BJ (cell line): Measurements from ENCODE around the gene IGF2BP3. TPM values are rescaled to one million over a fixed set of nuclear protein-coding genes. Genes with fewer than 3 reads are reported as not detected.
A peak's percentile ranks its signal among the peaks of the same experiment; 100 is the strongest.

ENCODE experiments used
- CTCF ChIA-PET: fragments of 350-600 bp; formaldehyde crosslinking; extraction: SDS; loops from one replicate; lab custom pipeline; 2021; ENCODE audit warnings: antibody characterized with exemption, inconsistent platforms; lab: Yijun Ruan, JAX
- POLR2A ChIA-PET: fragments of 300-600 bp; sonication (Branson Sonifier 250); formaldehyde crosslinking; extraction: SDS; loops from one replicate; lab custom pipeline; 2021; ENCODE audit warnings: antibody characterized with exemption; lab: Charles Lee
- DNase-seq: peaks from one replicate; pipeline ENCODE4 v3.0.0-alpha.2; 2011; ENCODE audit warnings: low read depth
- H3K27me3 ChIP-seq: 2 replicates; pipeline ENCODE4 v1.6.0; 2011; ENCODE audit warnings: low read length; ENCODE audit not compliant: control insufficient read depth, insufficient read depth
- H3K36me3 ChIP-seq: 2 replicates; pipeline ENCODE4 v1.5.1; 2011; ENCODE audit warnings: low read length; ENCODE audit not compliant: control insufficient read depth, insufficient read depth
- H3K4me3 ChIP-seq: 2 replicates; pipeline ENCODE4 v1.5.1; 2011; ENCODE audit warnings: low read depth, mild to moderate bottlenecking, control low read depth, low read length
- polyA plus RNA-seq: library from polyadenylated mRNA; depleted of rRNA; stranded (reverse); fragments of >200 nt; gene quantifications from 2 replicates; pipeline ENCODE4 v1.2.3, GENCODE V29; 2011
- TF ChIP-seq, protein P1 (sequence below): IDR thresholded peaks from 2 replicates; pipeline ENCODE4 v1.5.1; 2011; ENCODE audit warnings: low read depth, mild to moderate bottlenecking, control low read depth, inconsistent platforms, low read length, moderate library complexity; ENCODE audit not compliant: insufficient read depth

The IGF2BP3 gene
- polyA plus RNA-seq, 1 experiment: 14.4 TPM

DNA sequence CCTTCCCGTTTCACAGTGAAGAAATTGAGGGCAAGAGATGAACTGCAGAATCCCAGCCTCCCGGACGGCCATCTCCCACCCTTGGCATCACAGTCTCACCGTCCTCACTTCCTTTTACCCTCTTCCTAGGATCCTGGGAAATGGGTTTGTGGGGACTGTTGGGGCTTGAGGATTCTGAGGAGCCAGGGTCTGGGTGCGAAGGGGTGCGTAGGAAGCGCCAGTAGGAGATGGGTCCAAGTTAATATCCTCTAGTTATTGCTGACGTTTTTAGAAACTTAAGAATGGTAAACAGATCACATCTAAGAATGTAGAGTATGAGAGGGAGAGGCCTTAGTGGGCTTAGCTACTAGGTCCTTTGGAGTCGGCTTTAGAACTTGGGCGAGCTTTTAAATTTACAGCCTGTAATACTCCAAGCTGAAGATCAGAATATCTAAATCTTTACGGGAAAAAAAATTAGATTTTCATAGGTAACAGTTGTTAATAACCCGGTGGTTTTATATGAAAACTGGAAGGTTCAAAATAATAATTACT, 170.5 kb downstream of the IGF2BP3 start:
- Histone ChIP-seq H3K4me3 (peak overlapping the region; percentile 89), H3K27me3 (no peaks in the 10 kb centered on the region), H3K36me3 (0 out of 2 replicates have a peak, but pooled peaks cover 1% of the 10 kb centered on the region)
- POLR2A ChIA-PET: no interaction called here
- no peak for DNase-seq
- TF ChIP-seq, protein P1, sequence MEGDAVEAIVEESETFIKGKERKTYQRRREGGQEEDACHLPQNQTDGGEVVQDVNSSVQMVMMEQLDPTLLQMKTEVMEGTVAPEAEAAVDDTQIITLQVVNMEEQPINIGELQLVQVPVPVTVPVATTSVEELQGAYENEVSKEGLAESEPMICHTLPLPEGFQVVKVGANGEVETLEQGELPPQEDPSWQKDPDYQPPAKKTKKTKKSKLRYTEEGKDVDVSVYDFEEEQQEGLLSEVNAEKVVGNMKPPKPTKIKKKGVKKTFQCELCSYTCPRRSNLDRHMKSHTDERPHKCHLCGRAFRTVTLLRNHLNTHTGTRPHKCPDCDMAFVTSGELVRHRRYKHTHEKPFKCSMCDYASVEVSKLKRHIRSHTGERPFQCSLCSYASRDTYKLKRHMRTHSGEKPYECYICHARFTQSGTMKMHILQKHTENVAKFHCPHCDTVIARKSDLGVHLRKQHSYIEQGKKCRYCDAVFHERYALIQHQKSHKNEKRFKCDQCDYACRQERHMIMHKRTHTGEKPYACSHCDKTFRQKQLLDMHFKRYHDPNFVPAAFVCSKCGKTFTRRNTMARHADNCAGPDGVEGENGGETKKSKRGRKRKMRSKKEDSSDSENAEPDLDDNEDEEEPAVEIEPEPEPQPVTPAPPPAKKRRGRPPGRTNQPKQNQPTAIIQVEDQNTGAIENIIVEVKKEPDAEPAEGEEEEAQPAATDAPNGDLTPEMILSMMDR: no peak
- CTCF ChIA-PET: interaction anchor here (0.6 to 1.0 kb wide), 2 partner anchors 20 to 30 kb away, joined by 3 read pairs; no protein-coding TSS in a partner anchor

DNA sequence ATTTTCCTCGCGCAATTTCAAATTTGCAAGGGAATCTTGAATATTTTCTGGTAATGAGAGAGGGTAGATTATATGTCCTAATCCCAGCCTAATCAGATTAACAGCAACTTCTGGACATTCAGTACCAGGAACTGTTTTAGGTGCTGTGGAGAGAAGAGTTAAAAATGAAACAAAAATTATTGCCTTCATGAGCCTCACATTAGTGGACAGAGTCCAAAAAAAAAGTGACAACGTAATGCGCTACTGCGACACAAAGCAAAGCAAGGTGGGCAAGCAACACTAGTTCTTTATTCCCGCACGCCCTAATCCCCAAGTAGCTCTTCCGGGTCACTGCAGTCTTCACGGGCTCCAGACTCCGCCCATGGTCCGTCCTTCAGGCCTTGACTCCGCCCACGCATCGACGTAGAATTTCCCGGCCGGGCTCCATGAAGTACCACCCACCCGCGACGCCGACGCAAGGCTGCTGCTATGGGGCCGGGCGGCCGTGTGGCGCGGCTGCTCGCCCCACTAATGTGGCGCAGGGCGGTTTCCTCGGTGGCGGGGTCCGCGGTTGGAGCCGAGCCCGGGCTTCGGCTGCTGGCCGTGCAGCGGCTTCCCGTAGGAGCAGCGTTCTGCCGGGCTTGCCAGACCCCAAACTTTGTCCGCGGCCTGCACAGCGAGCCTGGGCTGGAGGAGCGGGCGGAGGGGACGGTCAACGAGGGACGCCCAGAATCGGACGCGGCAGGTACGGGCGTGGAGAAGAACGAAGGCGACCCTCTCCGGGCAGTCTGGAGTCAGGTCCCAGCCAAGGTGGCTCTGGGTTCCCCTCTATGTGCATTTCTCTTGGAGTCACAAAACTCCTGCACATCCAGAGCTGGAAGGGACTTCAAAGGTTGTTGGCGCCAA, 171.2 kb downstream of the IGF2BP3 start, which contains the start of gene MALSU1:
MALSU1 (plus strand) TSS at position 455 of the 885 bp plus-strand sequence; CDS start at position 469, 14 bp downstream.
- Histone ChIP-seq H3K36me3 (0 out of 2 replicates have a peak, but pooled peaks cover 1% of the 10 kb centered on the region), H3K27me3 (no peaks in the 10 kb centered on the region), H3K4me3 (peak within 1 kb of the TSS; percentile 89)
- CTCF ChIA-PET: interaction anchor here (0.6 to 1.0 kb wide), 3 partner anchors 19 to 571 kb away, joined by 3 read pairs; no protein-coding TSS in a partner anchor
- DNase-seq: peak; percentile 75
- POLR2A ChIA-PET: no interaction called here
- TF ChIP-seq, protein P1: no peak

DNA sequence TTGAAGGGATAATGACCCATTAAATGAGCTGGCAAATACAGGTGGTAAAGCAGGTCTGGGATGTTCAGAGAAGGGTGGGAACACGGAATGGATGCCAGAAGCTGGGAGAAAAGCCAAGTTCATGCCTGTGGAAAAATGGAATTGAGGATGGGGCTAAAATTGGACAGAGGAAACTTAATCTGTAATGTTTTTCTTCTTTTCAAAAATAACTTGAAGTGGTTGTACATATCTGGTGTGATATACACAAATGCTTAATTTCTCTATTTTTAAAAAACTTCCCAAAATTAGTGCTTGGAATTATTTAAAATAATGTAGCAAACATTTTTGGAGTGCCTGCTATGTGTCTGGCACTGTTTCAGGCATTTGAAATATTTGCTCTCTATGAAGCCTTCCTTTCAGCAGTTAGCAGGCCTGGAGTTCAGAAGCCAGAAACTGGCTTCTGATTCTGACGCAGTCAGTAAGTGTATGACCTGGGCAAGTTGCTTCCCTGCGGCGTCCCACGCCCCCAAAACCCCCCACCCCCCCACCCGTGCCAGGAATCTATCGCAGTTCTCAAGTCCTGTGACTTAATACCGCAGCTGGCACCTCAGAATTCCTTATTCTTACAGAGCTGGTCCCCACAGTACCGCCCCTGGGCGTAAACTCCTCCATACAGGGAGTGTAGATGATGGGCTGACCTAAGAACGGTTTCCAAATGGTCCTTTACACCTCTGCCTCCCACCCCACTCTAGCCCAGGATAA, 172.0 kb downstream of the IGF2BP3 start:
- H3K36me3 ChIP-seq: 0 out of 2 replicates have a peak, but pooled peaks cover 1% of the 10 kb centered on the region
- POLR2A ChIA-PET: interaction anchor here (0.6 kb wide), 1 partner anchor 13 kb away, joined by 3 read pairs; no protein-coding TSS in a partner anchor
- no peaks in the 10 kb centered on the region for H3K27me3 ChIP-seq
- CTCF ChIA-PET: interaction anchor here (0.9 kb wide), 1 partner anchor 12 kb away, joined by 3 read pairs; no protein-coding TSS in a partner anchor
- H3K4me3 ChIP-seq: no peak overlapping the region
- TF ChIP-seq, protein P1: no peak
- no peak for DNase-seq

DNA sequence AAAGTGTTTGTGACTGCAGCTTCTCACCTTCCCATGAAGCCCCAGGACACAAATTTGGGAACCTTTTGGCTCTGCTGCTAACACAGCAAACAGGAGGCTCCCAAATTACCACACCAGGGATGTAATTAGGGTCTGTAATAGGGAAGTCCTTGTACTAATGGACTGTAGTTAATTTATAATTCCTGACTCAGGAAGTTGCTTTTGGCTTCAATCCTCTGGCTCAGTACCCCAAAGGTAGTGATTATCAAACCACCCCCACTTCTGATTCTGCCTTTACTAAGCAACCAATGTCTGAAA, 174.9 kb downstream of the IGF2BP3 start:
- TF ChIP-seq, protein P1: no peak
- no peaks in the 10 kb centered on the region for H3K36me3 ChIP-seq
- ChIA-PET POLR2A (no interaction called here), CTCF (interaction anchor here (1.1 to 2.6 kb wide), 4 partner anchors 14 to 26 kb away, joined by 3 to 9 read pairs (median 5); no protein-coding TSS in a partner anchor)
- DNase-seq: no peak
- H3K4me3 ChIP-seq: no peak overlapping the region
- no peaks in the 10 kb centered on the region for H3K27me3 ChIP-seq
